ENCODE measurements around the gene CHIA. TPM values are rescaled to one million over a fixed set of nuclear protein-coding genes. Genes with fewer than 3 reads are reported as not detected.
A peak's percentile ranks its signal among the peaks of the same experiment; 100 is the strongest.

Gene CHIA
- total and polyA plus RNA-seq, 9 of the 15 experiments (the other 6 are each of a cell fraction or from before 2014, with no cell fraction given) = not detected

GRCh38 chr1:111285879-111286278, 4.8 kb upstream of the CHIA start:
- FAIRE-seq (no peak), ATAC-seq (no peak), DNase-seq (ENCODE audit: extremely low read depth in 1 of 4, low spot score in 3 of 4) (no peak)
- Histone ChIP-seq H3K27me3 (ENCODE audit: control insufficient read depth in 2 of 2, insufficient read depth in 2 of 2, low read length in 2 of 2) (peaks cover 4 to 5% of the 10 kb centered on the region in 2 experiments; a peak in 2 of 5 replicates), H3K27ac (ENCODE audit: extremely low read depth, low read depth, low read length) (no peak overlapping the region), H4K20me1 (replicated peaks; ENCODE audit: control insufficient read depth, insufficient read depth, low read length) (no peaks in the 10 kb centered on the region), H3K9me3 (replicated peaks; ENCODE audit: control insufficient read depth, insufficient read depth, low read depth, low read length) (no peaks in the 10 kb centered on the region; the same call in 1 of the 2 replicates), H3K4me3 (no peak overlapping the region), H3K4me1 (replicated peaks in 1 of 2; ENCODE audit: control insufficient read depth in 2 of 2, insufficient read depth in 2 of 2, low read length in 2 of 2) (no peaks in the 10 kb centered on the region), H3K9me1 (ENCODE audit: control insufficient read depth, insufficient read depth, low read length) (no peaks in the 10 kb centered on the region), H3K4me2 (ENCODE audit: insufficient read depth, low read length) (no peak overlapping the region), H3K9ac (ENCODE audit: insufficient read depth in 1 of 2, low read depth in 2 of 2, low read length in 2 of 2) (no peak overlapping the region), H2AFZ (ENCODE audit: low read depth, low read length) (no peak overlapping the region), H3K79me2 (ENCODE audit: control insufficient read depth, insufficient read depth, low read length) (no peaks in the 10 kb centered on the region), H3K36me3 (ENCODE audit: control insufficient read depth, insufficient read depth, low read length) (no peaks in the 10 kb centered on the region)
- CTCF ChIA-PET (ENCODE audit: low intra/inter-chr PET ratio) = no interaction called here
- TF ChIP-seq SAFB (IDR thresholded peaks at IDR 0.05; ENCODE audit: borderline replicate concordance, low read depth, low read length) (no peak), CEBPB (tag; IDR thresholded peaks at IDR 0.05) (peak; percentile 78), CBFA2T3 (IDR thresholded peaks at IDR 0.05) (peak; percentile 37; the same call in 1 of the 2 replicates), ZNF184 (CRISPR knock-in tag; IDR thresholded peaks at IDR 0.05) (no peak), CEBPG (CRISPR knock-in tag; IDR thresholded peaks at IDR 0.05) (no peak), CEBPG (tag; conservative IDR thresholded peaks at IDR 0.05 in 1 of 2, IDR thresholded peaks at IDR 0.05 in 1 of 2) (0 out of 4 replicates have a peak, but pooled peaks have one; percentile 18 to 31), TEAD4 (IDR thresholded peaks at IDR 0.05; ENCODE audit: low read length) (peak; percentile 21; the same call in 1 of the 2 replicates), TEAD4 (CRISPR knock-in tag; IDR thresholded peaks at IDR 0.05; ENCODE audit: borderline replicate concordance) (no peak), MED1 (CRISPR knock-in tag; IDR thresholded peaks at IDR 0.05; ENCODE audit: borderline replicate concordance) (no peak)
- BruUV-seq (replicated peaks) = no TSS peak
- POLR2A ChIA-PET = interaction anchor here (0.7 kb wide), 1 partner anchor 32 kb away, joined by 3 read pairs; no protein-coding TSS in a partner anchor
- in situ Hi-C loops (cut with MboI) (no loop called here), intact Hi-C loops (cut with micrococcal nuclease) (no loop called here)
- WGBS (ENCODE audit: insufficient coverage, low coverage, missing lambda C conversion rate) = 0% methylated on average over 2 of the region's 2 CpGs
